CD4-positive, alpha-beta T cell treated with Interleukin-15 for 4 hours (primary cell): Measurements from ENCODE around the gene CLDN1.
"Not testable (repeated sequence)": the region's sequence is repeated elsewhere in the genome, so short reads cannot be mapped to it uniquely, and the experiment has no call there.

ENCODE experiments used
- DNase-seq: peaks from one replicate; pipeline ENCODE4 v3.0.0-alpha.2; 2020; ENCODE audit warnings: low spot score

The CLDN1 gene

DNA sequence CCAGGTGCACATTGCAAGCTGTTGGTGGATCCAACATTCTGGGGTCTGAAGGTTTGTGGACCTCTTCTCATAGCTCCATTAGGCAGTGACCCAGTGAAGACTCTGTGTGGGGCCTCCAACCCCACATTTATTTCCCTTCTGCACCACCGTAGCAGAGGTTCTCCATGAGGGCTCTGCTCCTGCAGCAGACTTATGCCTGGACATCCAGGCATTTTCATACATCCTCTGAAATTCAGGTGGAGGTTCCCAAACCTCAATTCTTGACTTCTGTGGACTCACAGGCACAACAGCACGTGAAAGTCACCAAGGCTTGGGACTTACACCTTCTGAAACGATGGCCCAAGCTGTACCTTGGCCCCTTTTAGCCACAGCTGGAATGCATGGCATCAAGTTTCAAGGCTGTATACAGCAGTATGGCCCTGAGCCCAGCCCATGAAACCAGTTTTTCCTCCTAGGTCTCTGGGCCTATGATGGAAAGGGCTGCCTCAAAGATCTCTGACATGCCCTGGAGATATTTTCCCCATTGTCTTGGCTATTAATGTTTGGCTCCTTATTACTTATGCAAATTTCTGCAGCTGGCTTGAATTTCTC lies 30.2 kb downstream of the CLDN1 start:
- no peak for DNase-seq

DNA sequence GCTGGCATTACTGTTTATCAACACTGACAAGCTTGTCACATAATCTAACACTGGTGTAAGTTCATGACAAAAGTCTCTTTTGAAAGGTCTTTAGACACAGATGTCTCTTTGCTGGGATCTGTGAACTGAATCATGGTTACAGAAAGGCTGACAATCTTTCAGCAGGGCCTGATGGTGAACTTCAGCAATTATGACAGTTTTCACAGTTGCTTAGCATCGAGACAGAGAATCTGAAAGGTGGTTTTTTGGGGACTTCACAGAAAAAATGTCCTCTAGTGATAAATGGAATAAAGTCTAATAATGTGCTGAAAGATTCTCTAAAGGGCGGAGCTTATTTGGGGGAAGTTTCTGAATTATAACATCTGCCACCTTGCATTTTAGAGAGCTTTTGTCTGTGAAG lies 32.3 kb downstream of the CLDN1 start:
- no peak for DNase-seq

DNA sequence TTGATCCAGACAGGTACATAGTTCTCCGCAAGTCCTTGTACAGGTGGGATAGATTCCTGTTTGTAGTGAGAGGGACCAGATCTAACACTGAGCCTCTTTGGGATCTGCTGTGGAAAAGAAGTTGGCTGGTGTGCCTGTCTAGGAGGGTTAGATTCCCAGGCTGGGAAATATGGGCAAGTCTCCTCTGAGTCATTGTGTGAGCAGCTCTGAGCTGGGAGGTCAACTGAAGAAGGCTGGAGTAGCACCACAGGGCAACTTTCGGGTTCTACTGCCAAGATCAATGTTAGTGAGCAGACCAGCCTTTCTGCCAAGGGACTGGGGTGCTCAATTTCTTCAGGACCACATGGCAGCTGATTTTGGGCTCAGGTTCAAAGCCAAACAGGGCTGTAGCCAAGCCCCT lies 33.4 kb downstream of the CLDN1 start:
- DNase-seq, result no peak

DNA sequence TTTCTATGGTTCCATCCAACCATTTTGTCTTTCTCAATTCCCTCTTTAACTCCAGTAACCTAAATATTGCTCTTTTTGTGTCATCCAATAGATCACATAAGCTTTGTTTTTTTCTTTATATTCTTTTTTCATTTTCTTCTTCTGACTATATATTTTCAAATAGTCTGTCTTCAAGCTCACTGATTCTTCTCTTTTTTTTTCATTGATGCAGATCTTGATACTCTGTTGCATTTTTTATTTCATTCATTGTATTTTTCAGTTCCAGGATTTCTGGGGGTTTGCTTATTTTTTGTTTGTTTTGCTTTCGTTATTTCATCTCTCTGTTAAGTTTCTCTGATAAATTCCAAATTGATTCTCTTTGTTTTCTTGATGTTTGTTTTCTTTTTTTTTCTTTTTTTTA lies 36.2 kb downstream of the CLDN1 start:
- DNase-seq, result no peak

DNA sequence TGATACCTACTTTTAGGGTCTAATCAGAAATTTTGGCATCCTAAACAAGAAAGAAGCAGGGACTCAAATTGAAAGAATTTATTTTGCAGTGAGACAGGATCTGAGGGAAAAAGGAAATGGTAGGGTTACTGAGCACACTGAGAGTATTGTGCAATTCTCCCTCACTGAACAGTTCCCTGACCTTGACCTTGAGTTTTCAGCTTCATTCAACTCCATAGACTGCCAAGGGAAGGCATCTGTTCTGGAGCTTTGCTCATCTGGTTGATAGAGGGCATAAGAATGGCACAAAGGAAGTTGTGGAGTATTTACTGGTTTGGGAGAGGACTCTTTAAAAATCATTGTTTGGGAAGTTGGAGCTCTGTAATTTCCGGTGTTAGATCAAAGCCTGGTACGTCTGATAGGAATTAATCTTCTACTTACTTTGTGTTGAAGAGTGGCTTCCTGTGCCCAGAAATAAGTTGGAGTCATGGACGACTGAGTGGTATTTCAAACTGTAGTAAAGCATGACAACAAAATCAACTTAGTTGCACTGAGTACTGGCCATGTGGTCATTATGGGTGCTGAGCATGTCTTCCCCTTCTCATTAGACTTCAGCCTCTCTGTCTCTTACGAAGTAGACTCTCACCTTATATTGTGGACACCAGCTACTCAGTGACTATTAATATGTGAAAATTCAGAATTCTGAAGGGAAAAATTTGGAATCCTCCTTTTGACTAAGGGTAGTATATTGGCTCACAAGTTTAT lies 40.8 kb downstream of the CLDN1 start:
- no peak for DNase-seq

DNA sequence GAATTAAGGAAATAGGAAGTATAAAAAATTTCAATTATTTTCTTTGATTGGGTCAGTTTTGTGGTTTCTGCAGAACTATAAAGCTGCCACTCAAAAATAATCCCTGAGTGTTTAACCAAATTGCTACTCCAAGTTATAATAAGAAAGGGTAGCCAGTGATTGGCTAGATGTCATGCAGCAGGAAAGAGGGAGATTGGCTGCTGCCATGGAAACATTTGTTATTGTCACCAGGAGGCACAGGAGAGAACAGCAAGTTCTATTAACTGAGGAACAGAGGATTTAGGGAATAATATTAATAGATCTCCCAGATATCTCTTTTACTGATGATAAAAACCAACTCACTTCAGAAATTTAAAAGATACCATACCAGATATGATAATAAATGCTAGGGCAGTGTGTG lies 42.6 kb downstream of the CLDN1 start:
- DNase-seq, result no peak

DNA sequence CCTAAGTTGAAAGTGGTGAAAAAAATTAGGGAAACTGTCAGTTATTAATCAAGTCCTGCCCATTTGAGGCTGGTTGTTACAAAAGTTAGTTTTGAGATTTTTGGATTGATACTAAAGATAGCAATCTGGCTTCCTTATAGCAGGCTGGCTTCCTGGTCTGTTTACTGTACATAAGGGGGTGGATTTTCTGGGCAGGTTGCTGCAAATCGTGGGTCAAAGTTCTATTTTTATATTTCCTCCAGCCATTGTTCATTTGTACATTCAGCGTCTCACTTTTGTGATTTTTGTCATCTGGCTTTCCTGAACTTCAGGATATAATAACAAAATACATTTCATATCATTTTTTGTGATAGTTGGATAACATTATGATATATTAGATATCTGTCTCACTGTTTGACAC lies 49.5 kb downstream of the CLDN1 start:
- no peak for DNase-seq

DNA sequence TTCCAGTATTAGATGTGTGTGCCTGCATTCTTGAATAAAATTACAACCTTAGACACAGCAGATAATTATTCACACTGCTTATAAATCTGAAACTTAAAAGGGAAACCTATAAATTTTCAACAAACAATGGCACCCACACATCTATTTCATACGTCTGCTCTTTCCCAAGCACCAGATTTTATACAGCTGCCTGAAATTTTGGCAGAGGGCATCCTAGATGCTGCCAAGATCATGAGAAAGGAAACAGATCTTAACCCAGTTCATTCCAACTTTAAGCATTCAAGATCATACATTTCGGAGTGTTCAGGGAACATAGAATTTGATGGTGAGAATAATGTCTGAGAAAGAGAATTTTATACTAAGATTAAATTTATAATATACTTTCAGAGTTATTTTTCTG lies 53.1 kb downstream of the CLDN1 start:
- DNase-seq, result no peak

DNA sequence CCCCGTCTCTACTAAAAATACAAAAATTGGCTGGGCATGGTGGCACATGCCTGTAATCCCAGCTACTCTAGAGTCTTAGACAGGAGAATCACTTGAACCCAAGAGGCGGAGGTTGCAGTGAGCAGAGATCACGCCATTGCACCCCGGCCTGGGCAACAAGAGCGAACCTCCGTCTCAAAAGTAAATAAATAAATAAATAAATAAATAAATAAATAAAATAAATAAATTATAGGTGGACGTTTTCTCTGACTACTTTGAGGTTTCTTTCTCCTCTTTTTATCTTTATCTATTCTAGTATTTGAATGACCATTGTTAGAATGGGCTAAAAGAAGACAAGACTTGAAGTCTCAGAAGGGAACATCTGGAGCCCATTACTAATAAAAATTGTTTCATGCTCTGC lies 54.8 kb downstream of the CLDN1 start:
- DNase-seq, result not testable (repeated sequence)

DNA sequence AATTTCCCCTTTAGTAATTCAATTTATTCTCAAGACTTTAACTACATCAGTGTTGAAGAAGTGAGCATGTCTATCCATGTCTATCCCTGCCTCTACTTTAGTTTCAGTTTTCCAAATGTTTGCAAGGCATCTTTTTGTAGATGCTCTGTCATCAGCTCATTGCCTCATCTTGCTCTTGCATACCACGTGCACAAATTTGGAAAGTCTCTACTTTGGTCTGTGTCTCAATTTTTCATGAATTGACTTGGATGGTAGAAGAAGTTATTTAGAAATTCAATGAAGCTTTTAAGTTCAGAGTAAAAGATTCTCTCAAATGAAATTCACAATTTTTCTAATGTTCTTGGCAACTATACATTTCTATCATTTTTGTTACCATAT lies 55.3 kb downstream of the CLDN1 start:
- no peak for DNase-seq

DNA sequence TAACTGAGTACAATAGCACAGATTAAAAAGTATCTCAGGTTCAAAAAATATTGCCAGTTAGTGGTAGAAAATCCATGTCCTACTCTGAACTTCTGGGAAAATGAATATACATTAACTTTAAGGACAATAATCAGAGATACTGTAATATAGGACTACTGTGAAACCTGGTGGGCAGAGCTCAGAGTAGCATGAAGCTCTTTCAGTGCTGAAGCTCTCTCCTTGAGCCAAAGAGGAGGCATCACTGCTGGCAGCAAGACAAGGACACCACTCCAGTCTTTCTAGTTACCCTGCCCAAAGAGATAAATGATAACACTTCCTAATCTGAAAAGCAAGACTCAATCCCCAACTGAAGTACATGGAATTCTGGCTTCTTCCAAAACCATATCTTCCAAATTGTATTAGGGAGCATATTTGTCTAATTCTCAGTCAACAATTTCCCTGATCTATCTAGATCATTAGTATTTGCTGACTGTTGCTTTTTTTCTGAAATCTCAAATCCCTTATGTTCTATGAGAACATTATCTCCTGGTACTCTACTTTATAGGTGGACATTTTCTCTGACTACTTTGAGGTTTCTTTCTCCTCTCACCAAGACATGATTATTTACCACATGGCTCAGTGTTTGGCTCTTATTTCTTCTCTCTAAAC lies 55.9 kb downstream of the CLDN1 start:
- DNase-seq, result no peak

DNA sequence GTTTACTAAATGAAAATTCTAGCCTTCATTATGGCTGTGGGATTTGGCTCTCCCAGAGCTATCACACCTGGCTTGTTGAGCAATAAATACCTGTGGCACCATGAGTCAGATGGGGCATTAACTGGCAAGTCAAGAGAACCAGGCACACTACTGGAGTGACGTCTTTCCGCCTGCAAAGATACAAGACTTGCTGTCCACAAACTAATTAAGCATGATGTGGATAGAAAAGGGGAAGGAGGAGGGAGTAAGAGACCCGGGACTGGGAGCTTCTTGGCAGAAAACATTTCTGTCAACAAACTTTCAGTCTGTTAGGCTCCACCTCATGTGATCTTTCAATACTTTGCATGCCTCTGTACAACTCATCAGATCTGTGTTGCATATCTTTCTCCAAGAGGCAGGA lies 56.5 kb downstream of the CLDN1 start:
- no peak for DNase-seq

DNA sequence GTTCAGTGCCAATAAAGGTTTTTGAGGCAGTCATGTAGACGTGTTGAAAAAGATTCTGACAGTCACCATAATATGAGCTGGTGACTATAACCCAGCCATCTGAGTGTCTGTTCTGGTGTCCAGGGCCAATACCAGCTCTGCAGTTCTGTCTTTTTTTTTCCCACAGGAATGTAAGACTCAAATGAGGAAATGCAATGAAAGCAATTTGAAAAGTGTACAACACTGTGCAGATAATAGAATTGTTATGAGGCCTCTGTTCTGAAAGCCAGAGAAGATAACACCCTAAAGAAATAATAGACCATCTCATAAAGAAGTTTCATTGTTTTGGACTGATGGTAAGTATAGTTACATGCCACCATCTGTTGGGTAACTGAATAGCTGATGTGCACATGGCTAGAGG lies 57.1 kb downstream of the CLDN1 start:
- no peak for DNase-seq

DNA sequence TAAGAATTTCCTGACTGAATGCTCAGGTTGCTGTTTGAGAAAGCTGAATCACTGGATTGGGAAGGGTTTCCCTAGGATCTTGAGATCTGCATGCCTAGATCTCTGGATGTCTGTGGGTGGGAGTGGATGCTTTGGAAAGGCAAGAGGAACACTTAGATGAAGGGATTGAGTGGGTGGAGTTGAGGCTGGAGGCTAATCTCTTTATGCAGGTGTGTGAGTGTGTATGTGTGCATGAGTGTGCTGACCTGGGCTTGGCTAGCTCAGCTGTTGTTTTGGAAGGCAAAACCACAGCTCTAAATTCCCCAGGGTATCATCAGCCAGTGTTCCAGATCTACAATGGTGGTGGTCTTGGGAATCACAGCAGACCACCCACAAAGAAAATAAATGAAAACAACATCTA lies 60.5 kb downstream of the CLDN1 start:
- DNase-seq, result no peak

DNA sequence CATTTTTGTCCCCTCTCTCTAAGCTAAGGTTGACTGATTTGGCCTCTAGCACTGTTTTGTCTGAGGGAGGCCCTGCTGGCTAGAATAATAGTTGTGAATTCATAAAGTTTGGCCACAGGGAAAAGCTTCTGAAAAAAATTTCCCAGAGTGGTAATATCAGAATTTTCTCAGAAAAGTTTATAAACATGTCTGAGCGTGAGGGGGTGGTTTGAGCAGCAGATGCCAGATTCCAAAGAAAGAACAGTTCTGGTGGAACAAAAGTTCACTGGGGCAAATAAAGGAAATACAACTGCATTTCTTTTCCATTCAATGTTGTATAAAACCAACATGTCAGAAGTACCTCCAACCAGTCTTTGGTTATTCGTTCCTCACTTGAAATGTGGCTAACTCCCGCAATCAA lies 61.2 kb downstream of the CLDN1 start:
- DNase-seq, result no peak

DNA sequence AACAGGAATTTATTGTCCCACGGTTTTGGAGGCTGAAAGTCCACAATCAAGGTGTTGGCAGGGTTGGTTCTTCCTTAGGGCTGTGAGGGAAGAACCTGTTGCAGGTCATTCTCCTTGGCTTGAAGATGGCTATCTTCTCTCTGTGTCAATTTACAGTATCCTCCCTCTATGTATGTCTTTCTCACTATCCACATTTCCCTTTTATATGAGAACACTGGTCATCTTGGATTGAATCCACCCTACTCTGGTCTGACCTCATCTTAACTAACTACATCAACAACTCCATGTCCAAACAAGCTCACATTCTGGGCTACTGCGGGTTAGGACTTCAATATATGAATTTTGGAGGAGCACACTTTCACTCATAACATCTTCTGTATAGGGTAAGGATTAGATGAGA lies 61.9 kb downstream of the CLDN1 start:
- no peak for DNase-seq

DNA sequence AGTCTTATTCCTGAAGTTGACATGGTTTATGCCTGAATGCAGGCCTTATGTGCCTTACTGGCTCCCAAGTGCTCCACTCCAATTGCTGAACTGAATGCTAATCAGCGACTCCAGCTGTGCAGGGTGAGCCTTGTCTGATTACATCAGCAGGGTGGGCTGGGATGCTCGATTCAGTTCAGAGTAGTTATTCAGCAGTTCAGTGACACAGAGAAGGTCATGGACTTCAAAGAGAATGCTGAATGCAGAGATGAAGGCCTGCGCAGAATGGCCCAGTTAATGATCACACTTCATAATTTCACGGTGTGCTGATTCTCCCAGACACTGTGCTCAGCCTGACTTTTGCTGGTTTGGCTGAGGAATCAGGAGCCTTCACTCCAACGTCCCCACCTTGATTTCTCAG lies 63.6 kb downstream of the CLDN1 start:
- DNase-seq, result no peak
